HG03280 (cell line): ENCODE results near the gene ARV1.
"Not testable (repeated sequence)": the region's sequence is repeated elsewhere in the genome, so short reads cannot be mapped to it uniquely, and the experiment has no call there.

ENCODE experiments used
- ATAC-seq: cut with Tn5 transposase; IDR thresholded peaks from one replicate; pipeline ENCODE4 v1.9.1; 2021; ENCODE audit warnings: mild to moderate bottlenecking, moderate library complexity; ENCODE audit not compliant: unreplicated experiment

Gene ARV1

GRCh38 chr1:230976825-230977747 lies 1.8 kb upstream of the ARV1 start:
- ATAC-seq, result no peak

GRCh38 chr1:230977761-230978490 lies 968 bp upstream of the ARV1 start:
- peak; percentile 9 for ATAC-seq

- ATAC-seq, result no peak
These were observed 459 bp downstream of the ARV1 start for GRCh38 chr1:230979389-230979716.

GRCh38 chr1:230979952-230980351 lies 1.1 kb downstream of the ARV1 start:
- no peak for ATAC-seq

GRCh38 chr1:230982696-230983095 lies 3.8 kb downstream of the ARV1 start:
- ATAC-seq, result no peak

- no peak for ATAC-seq
These were observed 4.9 kb downstream of the ARV1 start for GRCh38 chr1:230983811-230984210.

GRCh38 chr1:230984622-230985515 lies 6.0 kb downstream of the ARV1 start:
- not testable (repeated sequence) for ATAC-seq

GRCh38 chr1:230985711-230986110 lies 6.8 kb downstream of the ARV1 start:
- no peak for ATAC-seq

- no peak for ATAC-seq
These were observed 8.1 kb downstream of the ARV1 start for GRCh38 chr1:230986976-230987375.

GRCh38 chr1:230987448-230987847 lies 8.6 kb downstream of the ARV1 start:
- ATAC-seq, result no peak

GRCh38 chr1:230992100-230992774 lies 13.3 kb downstream of the ARV1 start:
- no peak for ATAC-seq

GRCh38 chr1:230994860-230995259 lies 16.0 kb downstream of the ARV1 start:
- no peak for ATAC-seq

- ATAC-seq, result no peak
These were observed 21.3 kb downstream of the ARV1 start for GRCh38 chr1:231000201-231000600.

- no peak for ATAC-seq
These were observed 21.7 kb downstream of the ARV1 start for GRCh38 chr1:231000639-231001038.

- ATAC-seq, result no peak
These were observed 23.0 kb downstream of the ARV1 start for GRCh38 chr1:231001892-231002291.

- not testable (repeated sequence) for ATAC-seq
These were observed 28.6 kb downstream of the ARV1 start for GRCh38 chr1:231007535-231007934.

- no peak for ATAC-seq
These were observed 32.5 kb downstream of the ARV1 start for GRCh38 chr1:231011360-231011759.

- ATAC-seq, result no peak
These were observed 33.1 kb downstream of the ARV1 start for GRCh38 chr1:231011963-231012362.

- no peak for ATAC-seq
These were observed 34.6 kb downstream of the ARV1 start for GRCh38 chr1:231013391-231014015.

- no peak for ATAC-seq
These were observed 37.3 kb downstream of the ARV1 start for GRCh38 chr1:231016234-231016633.
